ENCODE data around the gene CLCN3. TPM values are rescaled to one million over a fixed set of nuclear protein-coding genes. Genes with fewer than 3 reads are reported as not detected.
A peak's percentile ranks its signal among the peaks of the same experiment; 100 is the strongest.

Gene CLCN3
- total RNA-seq, 1 experiment from 2014 or later = 56.0 TPM

- Mint-ChIP-seq H3K4me3 (ENCODE audit: unreplicated experiment) (no peak overlapping the region), H3K9me3 (ENCODE audit: unreplicated experiment) (no peaks in the 10 kb centered on the region), H3K4me1 (ENCODE audit: insufficient read depth, unreplicated experiment) (peaks cover 13% of the 10 kb centered on the region), H3K27ac (ENCODE audit: low read depth, unreplicated experiment) (no peak overlapping the region), H3K27me3 (ENCODE audit: insufficient read depth, unreplicated experiment) (no peaks in the 10 kb centered on the region), H3K36me3 (ENCODE audit: insufficient read depth, unreplicated experiment) (peaks cover 6% of the 10 kb centered on the region)
- no peak for TF ChIP-seq CTCF (IDR thresholded peaks at IDR 0.05; ENCODE audit: unreplicated experiment)
- DNase-seq (ENCODE audit: unreplicated experiment) = no peak
- ChIA-PET POLR2A (interaction anchor here (0.7 to 8.5 kb wide), 2 partner anchors 8 to 45 kb away, joined by 3 to 122 read pairs; no protein-coding TSS in a partner anchor), CTCF (interaction anchor here (1.0 kb wide), 1 partner anchor 428 kb away, joined by 6 read pairs; no protein-coding TSS in a partner anchor)
- intact Hi-C loops (cut with micrococcal nuclease) = no loop called here
- BruUV-seq (replicated peaks) = no TSS peak
Measured at GRCh38 chr4:169616846-169617245, 3.5 kb upstream of the CLCN3 start.

- Mint-ChIP-seq H3K4me1 (ENCODE audit: insufficient read depth, unreplicated experiment) (peaks cover 17% of the 10 kb centered on the region), H3K9me3 (ENCODE audit: unreplicated experiment) (no peaks in the 10 kb centered on the region), H3K27ac (ENCODE audit: low read depth, unreplicated experiment) (no peak overlapping the region), H3K4me3 (ENCODE audit: unreplicated experiment) (no peak overlapping the region), H3K36me3 (ENCODE audit: insufficient read depth, unreplicated experiment) (peaks cover 2% of the 10 kb centered on the region), H3K27me3 (ENCODE audit: insufficient read depth, unreplicated experiment) (no peaks in the 10 kb centered on the region)
- ChIA-PET POLR2A (interaction anchor here (8.5 kb wide), 1 partner anchor 44 kb away, joined by 122 read pairs; no protein-coding TSS in a partner anchor), CTCF (no interaction called here)
- no TSS peak for BruUV-seq (replicated peaks)
- intact Hi-C loops (cut with micrococcal nuclease) = no loop called here
- DNase-seq (ENCODE audit: unreplicated experiment) = no peak
- no peak for TF ChIP-seq CTCF (IDR thresholded peaks at IDR 0.05; ENCODE audit: unreplicated experiment)
Measured at GRCh38 chr4:169617306-169617705, 3.1 kb upstream of the CLCN3 start.

- ChIA-PET CTCF (interaction anchor here (0.6 to 2.2 kb wide), 5 partner anchors 12 to 173 kb away, joined by 3 to 6 read pairs (median 3); no protein-coding TSS in a partner anchor), POLR2A (interaction anchor here (0.7 to 5.2 kb wide), 4 partner anchors 6 to 122 kb away, joined by 3 to 303 read pairs (median 40); partner anchors contain the start of gene NEK1)
- Mint-ChIP-seq H3K4me3 (ENCODE audit: unreplicated experiment) (peak overlapping the region; percentile 97), H3K9me3 (ENCODE audit: unreplicated experiment) (no peaks in the 10 kb centered on the region), H3K27ac (ENCODE audit: low read depth, unreplicated experiment) (peak overlapping the region; percentile 98), H3K36me3 (ENCODE audit: insufficient read depth, unreplicated experiment) (no peaks in the 10 kb centered on the region), H3K4me1 (ENCODE audit: insufficient read depth, unreplicated experiment) (peaks cover 23% of the 10 kb centered on the region), H3K27me3 (ENCODE audit: insufficient read depth, unreplicated experiment) (no peaks in the 10 kb centered on the region)
- intact Hi-C loops (cut with micrococcal nuclease) = no loop called here
- BruUV-seq (replicated peaks) = no TSS peak
- no peak for DNase-seq (ENCODE audit: unreplicated experiment)
- no peak for TF ChIP-seq CTCF (IDR thresholded peaks at IDR 0.05; ENCODE audit: unreplicated experiment)
Measured at GRCh38 chr4:169618286-169618685, 2.1 kb upstream of the CLCN3 start.

GRCh38 chr4:169618986-169619385 lies 1.4 kb upstream of the CLCN3 start:
- CTCF ChIA-PET = interaction anchor here (0.6 to 2.2 kb wide), 16 partner anchors 13 to 1095 kb away, joined by 3 to 7 read pairs (median 3); no protein-coding TSS in a partner anchor
- intact Hi-C loops (cut with micrococcal nuclease) = no loop called here
- Mint-ChIP-seq H3K27me3 (ENCODE audit: insufficient read depth, unreplicated experiment) (no peaks in the 10 kb centered on the region), H3K4me1 (ENCODE audit: insufficient read depth, unreplicated experiment) (peaks cover 29% of the 10 kb centered on the region), H3K36me3 (ENCODE audit: insufficient read depth, unreplicated experiment) (no peaks in the 10 kb centered on the region), H3K4me3 (ENCODE audit: unreplicated experiment) (peak overlapping the region; percentile 97), H3K27ac (ENCODE audit: low read depth, unreplicated experiment) (peak overlapping the region; percentile 98), H3K9me3 (ENCODE audit: unreplicated experiment) (no peaks in the 10 kb centered on the region)
- no peak for DNase-seq (ENCODE audit: unreplicated experiment)
- POLR2A ChIA-PET = interaction anchor here (0.7 to 5.2 kb wide), 13 partner anchors 7 to 429 kb away, joined by 3 to 303 read pairs (median 5); partner anchors contain the start of gene NEK1
- no peak for TF ChIP-seq CTCF (IDR thresholded peaks at IDR 0.05; ENCODE audit: unreplicated experiment)
- no TSS peak for BruUV-seq (replicated peaks)

Measured in MCF 10A (cell line).